DMS114 treated with DMSO at 0.1 percent for 48 hours (cell line): ENCODE measurements around the gene RGS6.

Experiments
- DNase-seq: peaks from one replicate; lab custom pipeline; 2025; ENCODE audit not compliant: unreplicated experiment; lab: John Stamatoyannopoulos, UW

RGS6 gene

DNA sequence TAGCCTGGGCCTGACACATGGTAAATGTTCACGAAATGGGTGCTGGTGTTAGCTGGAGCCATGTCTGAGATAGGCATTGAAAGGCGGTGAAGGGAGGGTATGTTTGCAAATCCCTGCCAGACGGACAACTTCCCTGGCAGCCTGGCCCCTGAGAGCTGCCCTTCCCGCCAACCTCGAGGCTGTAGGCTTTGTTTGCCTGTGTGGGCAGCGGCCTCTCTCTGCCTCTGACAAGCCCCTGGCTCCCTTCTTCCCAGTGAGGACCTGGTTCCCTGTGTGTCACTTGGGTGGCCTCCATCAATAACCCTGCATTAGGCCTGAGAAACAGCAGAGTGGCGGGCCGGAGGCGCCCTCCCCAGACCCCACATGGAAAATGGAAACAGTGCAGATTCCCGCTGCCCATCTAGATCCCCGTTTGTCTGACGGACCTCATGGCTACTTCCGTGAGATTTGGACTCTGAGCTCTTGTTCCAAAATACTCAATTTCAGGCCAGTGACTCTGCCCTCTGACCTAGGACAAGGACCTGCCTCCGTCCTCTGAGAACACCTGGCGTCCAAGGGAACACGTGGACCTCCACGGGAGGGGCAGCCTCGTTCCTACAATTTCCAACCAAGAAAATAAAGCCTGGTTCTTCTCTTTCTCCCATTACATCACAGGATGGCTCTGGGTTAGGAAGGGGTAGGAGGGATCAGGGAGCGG is 636.2 kb downstream of the RGS6 start:
- no peak for DNase-seq

- DNase-seq, result no peak
Observed at GRCh38 chr14:72573725-72574417, 641.6 kb downstream of the RGS6 start.

DNA sequence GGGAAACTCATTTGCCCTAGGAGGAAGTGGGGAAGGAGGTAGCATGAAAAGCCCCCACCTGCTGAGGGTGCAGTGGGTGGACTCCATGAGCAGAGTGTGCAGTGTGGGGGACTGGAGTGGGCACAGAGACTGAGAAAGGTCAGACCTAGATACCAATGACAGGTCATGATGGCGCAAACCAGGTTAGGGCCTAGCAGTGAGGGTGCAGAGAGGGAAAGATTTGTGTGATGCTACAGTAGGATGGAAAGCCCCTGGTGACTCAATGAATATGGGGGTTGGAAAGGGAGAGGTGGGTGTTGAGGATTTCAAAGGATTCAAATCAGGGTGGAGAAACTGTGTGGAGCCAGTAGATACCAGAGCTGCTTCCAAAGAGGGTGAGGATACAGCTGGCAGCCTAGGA is 642.5 kb downstream of the RGS6 start:
- no peak for DNase-seq

DNA sequence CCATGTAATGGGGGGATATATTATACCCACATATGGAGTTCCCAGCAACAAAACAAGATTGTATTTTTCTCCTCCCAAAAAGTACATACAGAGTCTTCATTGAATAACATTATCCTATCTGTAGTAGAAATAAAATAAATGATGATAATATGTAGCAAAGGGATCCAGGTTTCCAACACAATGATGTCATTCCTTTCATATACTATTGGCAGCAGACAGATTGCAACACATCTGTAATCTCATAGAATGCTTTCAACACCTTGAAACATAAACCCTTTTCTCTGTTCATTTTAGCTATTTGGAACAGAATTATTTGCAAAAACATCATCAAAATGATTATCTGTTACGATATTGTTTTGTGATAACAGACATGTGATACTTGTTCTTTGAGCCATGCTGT is 644.0 kb downstream of the RGS6 start:
- no peak for DNase-seq

GRCh38 chr14:72577521-72577920 is 645.3 kb downstream of the RGS6 start:
- no peak for DNase-seq

DNA sequence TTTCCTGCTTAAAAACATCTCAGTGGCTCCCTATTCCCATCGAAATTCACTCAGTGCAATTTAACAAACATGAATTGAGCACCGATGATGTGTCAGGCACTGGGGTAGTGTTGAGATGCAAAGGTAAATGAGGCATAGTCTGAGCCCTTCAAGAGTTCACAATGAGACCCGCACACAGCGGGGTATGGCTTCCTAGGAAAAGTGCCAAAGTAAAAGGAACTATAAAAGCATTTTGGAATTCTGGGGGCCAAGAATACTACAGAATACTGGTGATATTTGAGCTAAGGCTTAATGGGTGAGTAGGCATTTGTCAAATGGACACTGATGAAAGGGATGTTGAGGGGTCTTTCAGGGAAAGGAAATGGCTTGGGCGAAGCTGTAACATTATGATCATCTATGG is 646.3 kb downstream of the RGS6 start:
- DNase-seq, result no peak

- no peak for DNase-seq
Observed at GRCh38 chr14:72582582-72582981, 650.4 kb downstream of the RGS6 start.

- no peak for DNase-seq
Observed at GRCh38 chr14:72583316-72584272, 651.4 kb downstream of the RGS6 start.

- DNase-seq, result no peak
Observed at GRCh38 chr14:72588521-72588920, 656.3 kb downstream of the RGS6 start.

DNA sequence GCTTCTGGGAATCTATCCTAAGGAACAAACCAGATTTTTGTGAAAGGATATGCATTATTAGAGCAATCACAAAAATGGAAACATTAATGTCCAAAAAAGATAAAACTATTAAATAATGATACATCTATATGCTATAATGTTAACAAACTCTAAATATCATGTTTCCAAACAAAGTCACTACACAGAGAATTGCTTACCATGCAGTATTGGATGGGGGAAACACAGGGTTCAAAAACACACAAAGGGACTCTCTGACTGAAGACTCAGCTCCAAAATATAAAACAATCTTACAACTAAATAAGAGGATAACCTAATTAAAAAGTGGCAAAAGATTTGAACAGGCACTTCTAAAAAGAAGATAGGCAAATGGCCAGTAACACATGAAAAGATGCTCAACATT is 657.4 kb downstream of the RGS6 start:
- DNase-seq, result no peak

DNA sequence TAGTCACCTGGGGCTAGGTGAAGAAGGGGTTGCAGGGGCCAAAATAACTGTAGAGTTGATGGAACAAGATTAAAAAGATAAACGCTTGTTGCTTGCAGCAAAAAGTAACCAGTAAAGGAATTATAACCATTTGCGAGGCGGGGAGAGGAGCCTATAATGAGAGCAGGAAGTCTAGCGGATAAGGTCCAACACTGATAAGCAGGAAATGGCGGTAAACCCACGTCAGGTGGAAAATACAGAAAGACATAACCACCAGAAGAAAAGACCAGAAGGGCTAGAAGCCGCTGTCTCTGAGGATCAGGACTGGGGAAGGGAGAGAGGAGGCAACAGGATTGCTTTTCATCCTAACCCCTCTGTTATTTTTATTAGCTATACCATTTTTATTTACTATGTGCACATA is 658.3 kb downstream of the RGS6 start:
- DNase-seq, result no peak

GRCh38 chr14:72591391-72591790 is 659.2 kb downstream of the RGS6 start:
- no peak for DNase-seq

- no peak for DNase-seq
Observed at GRCh38 chr14:72594099-72594901, 662.1 kb downstream of the RGS6 start.

DNA sequence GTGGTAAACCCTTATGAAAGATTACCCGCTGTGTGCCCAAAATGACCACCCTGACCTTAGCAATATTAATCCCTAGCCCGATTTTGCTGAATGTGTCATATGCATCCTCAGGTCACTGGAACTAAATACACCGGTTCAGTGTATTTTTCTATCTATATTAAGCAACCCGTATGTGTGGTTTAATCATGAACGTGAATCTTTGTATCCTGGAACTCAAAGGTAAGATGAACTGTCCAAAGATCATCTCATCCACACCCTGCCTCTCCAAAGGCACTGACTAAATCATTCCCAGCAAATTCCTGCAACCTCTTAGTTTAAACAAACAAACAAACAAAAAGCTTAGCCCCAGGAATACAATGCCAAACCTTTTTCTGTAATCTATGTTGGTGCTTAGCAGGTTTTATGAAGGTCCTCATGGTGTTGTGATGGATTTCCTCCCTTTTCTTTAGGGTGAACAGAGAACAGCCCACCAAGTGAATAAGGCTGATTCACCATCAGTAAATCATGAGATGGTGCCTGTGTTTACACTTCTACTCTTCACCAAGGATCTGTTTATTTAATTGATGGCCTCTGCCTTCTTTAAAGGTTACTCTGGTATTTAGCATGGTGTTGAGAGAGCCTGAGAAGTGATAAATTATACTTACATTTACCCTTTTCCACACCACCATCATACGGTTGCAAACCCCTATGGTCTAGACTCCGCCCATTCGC is 663.1 kb downstream of the RGS6 start:
- no peak for DNase-seq

DNA sequence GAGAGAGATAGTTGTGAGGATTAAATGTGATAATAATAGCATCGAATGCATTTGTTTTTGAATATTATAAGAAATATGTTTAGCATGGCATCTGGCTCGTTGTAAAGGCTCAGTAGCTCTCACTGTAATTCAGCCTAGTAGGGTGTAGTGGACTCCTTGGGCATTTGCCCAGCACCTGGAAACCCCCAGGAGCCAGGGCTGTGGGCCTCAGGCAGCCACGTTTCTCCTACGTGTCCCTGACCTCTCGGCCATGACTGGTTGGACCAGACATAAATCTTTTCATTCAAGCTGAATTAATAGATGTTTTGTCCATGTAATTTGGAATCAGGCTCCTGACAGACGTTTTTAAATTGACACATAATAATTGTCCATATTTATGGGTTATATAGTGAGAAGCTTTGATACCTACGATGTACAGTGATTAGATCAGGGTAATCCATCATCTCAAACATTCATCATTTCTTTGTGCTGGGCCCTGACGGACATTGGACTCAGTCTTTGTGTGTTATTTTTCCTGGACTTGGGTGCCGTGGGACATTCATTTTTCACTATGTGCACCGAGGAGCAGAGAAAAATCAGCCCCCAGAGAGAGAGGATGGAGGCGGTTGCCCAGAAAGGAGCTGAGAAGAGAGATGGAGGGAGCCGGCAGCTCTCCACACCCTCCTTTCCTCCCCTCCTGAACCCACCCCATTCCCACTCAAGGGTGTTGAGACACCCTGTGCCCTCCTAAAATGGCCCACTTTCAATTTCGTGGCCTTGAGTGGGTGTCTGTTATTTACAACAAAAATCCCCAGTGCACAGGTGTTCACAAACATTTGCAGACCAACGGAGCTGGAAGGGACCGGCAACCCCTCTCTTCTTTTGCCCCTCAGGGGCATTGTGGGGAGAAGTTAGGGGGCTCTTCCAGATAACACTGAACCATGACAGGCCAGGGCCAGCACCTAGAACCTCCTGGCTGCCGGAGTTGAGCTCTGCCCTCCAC is 665.3 kb downstream of the RGS6 start:
- no peak for DNase-seq

DNA sequence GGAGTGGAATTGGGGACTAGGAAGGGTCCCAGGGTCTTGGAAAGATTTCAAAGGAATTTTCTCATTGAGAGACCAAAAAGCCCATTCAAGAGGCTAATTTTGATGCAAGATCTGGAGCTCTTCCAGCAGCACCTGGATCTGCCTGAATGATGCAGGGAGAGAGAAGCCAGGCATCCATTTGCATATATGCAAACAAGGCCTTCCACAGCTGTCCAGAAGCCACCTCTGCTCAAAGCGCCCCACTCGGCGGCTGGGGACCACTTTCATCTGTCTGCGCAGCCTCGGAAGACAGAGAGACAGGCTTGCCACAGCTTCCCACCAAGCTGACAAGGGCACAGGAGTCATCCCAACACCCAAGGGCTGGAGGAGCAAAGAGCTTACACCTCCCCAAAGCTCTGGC is 666.1 kb downstream of the RGS6 start:
- DNase-seq, result no peak

DNA sequence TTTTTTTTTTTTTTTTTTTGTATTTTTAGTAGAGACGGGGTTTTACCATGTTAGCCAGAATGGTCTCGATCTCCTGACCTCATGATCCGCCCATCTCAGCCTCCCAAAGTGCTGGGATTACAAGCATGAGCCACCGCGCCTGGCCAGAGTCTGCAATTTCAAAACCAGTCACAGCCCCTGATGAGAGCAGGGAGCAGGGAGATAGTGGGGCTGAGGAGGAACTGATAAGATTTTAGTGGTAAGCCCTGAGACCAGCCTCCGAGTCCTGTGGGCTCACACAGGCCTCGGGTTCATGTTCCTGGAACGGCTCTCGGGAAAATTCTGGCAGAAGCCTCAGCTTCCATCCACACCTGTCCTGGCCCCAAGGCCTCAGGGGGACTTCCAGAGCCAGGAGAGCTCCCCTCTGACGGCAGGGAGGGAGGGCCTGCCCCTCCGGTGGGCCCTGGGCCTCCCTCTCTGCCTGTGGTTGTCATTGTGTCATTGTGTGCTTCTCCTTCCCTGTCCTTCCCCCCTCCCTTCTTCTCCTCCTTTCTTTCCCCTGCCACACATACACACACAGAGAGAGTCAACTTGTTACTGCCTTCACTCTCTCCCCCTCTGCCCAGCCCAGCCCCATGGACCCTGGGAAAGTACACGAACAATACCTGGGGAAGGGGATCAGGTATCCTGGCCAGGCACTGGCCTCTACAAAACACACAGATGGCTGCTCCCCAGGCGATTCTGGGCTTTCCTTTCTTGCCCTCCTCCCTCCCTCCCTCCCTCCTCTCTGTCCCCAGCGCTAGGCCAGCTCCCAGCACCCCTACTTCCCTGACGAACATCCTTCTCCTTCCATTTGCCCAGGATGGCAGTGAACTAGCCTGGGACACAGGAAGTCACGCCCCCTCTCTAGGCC is 667.6 kb downstream of the RGS6 start:
- DNase-seq, result no peak
